ENCODE measurements around the gene USF3. TPM values are rescaled to one million over a fixed set of nuclear protein-coding genes. Genes with fewer than 3 reads are reported as not detected.

Gene USF3, protein sequence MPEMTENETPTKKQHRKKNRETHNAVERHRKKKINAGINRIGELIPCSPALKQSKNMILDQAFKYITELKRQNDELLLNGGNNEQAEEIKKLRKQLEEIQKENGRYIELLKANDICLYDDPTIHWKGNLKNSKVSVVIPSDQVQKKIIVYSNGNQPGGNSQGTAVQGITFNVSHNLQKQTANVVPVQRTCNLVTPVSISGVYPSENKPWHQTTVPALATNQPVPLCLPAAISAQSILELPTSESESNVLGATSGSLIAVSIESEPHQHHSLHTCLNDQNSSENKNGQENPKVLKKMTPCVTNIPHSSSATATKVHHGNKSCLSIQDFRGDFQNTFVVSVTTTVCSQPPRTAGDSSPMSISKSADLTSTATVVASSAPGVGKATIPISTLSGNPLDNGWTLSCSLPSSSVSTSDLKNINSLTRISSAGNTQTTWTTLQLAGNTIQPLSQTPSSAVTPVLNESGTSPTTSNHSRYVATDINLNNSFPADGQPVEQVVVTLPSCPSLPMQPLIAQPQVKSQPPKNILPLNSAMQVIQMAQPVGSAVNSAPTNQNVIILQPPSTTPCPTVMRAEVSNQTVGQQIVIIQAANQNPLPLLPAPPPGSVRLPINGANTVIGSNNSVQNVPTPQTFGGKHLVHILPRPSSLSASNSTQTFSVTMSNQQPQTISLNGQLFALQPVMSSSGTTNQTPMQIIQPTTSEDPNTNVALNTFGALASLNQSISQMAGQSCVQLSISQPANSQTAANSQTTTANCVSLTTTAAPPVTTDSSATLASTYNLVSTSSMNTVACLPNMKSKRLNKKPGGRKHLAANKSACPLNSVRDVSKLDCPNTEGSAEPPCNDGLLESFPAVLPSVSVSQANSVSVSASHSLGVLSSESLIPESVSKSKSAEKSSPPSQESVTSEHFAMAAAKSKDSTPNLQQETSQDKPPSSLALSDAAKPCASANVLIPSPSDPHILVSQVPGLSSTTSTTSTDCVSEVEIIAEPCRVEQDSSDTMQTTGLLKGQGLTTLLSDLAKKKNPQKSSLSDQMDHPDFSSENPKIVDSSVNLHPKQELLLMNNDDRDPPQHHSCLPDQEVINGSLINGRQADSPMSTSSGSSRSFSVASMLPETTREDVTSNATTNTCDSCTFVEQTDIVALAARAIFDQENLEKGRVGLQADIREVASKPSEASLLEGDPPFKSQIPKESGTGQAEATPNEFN (N-terminal part only)
- 22.0 and 23.5 TPM in 2 replicates for total RNA-seq (2014; rRNA removed; shearing (Covaris generic))
- polyA plus RNA-seq (2016; fragmentation: Nextera tagmentation; extraction: Ambion mirVana), result 10.1 and 11.7 TPM in 2 replicates
- long read RNA-seq, partial matches to known transcripts, result 2 of 2 reads
- long read RNA-seq, other reads (novel, unspliced or antisense), result 0 of 2 reads

DNA sequence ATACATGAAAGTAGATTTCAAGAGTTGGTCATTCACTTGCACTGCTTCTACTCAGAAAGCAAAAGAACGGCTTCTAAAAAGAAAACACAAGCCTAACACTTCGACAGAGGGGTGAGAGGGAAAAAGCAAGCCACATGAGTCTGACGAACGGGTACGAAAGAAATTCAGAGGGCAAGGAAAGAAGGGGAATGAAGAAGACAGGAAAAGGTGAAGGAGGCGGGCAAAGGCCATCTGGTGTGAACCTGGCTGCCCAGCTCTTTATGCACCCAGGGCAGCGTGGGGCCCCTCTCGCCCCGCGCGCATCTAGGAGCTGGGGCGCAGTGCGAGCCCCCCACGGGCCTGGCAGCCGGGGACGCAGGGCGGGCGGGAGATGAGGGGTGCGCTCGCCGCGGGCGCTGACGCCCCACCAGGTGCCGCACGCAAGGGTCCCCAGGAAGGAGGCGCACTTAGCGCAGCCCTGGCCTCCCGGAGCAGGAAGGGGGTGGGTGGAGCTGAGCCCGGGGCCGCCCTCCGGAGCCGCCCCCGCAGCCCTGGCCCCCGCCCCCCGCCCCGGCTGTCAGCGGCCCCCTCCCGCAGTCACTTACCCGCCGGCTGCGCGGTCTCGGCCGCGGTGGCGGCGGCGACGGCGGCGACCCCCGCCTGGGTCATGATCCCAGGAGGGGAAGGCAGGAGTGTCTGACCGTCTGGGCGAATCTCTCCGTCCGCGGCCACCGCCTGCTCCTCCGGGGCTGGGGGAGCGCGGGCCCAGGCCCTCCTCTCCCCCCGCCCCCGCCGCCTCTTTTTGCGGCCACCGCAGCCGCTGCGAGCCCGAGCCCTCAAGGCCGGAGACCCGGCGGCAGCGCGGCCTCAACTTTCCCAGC is at the start of gene USF3:
Gene USF3 (minus strand): TSS at position 857 of the 860 bp plus-strand sequence. CDS start 21,764 bp downstream, outside the sequence.
- H3K4me3 ChIP-seq, result peak within 1 kb of the TSS; percentile 90
- peaks cover 13% of the 10 kb centered on the region for H3K4me1 Mint-ChIP-seq
- H3K9me2 ChIP-seq (ENCODE audit: insufficient read depth), result no peaks in the 10 kb centered on the region
- ATAC-seq (peak; percentile 72), DNase-seq (ENCODE audit: low spot score) (peak; percentile 81)
- peaks cover 18% of the 10 kb centered on the region for H3K4me1 ChIP-seq (ENCODE audit: insufficient read depth)
- H3K27ac ChIP-seq (ENCODE audit: low read depth), result peak within 1 kb of the TSS; percentile 95
- no peaks in the 10 kb centered on the region for H3K27me3 ChIP-seq (ENCODE audit: insufficient read depth)
- H3K79me2 ChIP-seq (replicated peaks; ENCODE audit: insufficient read depth), result peaks cover 44% of the 10 kb centered on the region
- H3K4me2 ChIP-seq, result peak within 1 kb of the TSS; percentile 97
- H3K27ac Mint-ChIP-seq, result peak within 1 kb of the TSS; percentile 88
- H3F3A ChIP-seq (replicated peaks; ENCODE audit: low read depth), result no peaks in the 10 kb centered on the region; the same call in 1 of the 2 replicates
- H3K36me3 ChIP-seq (ENCODE audit: insufficient read depth), result no peaks in the 10 kb centered on the region
- H3K27me3 Mint-ChIP-seq (ENCODE audit: insufficient read depth, low read depth, poor library complexity), result peaks cover 2% of the 10 kb centered on the region
- peak within 1 kb of the TSS; percentile 75; the same call in 1 of the 2 replicates for H2AFZ ChIP-seq
- no peaks in the 10 kb centered on the region for H3K9me3 Mint-ChIP-seq
- peaks cover 3% of the 10 kb centered on the region; the same call in 1 of the 3 replicates for H3K36me3 Mint-ChIP-seq (ENCODE audit: low read depth)
- no peak for TF ChIP-seq EZH2 (IDR thresholded peaks at IDR 0.05; ENCODE audit: low read depth, unreplicated experiment)
- TF ChIP-seq, protein P1, sequence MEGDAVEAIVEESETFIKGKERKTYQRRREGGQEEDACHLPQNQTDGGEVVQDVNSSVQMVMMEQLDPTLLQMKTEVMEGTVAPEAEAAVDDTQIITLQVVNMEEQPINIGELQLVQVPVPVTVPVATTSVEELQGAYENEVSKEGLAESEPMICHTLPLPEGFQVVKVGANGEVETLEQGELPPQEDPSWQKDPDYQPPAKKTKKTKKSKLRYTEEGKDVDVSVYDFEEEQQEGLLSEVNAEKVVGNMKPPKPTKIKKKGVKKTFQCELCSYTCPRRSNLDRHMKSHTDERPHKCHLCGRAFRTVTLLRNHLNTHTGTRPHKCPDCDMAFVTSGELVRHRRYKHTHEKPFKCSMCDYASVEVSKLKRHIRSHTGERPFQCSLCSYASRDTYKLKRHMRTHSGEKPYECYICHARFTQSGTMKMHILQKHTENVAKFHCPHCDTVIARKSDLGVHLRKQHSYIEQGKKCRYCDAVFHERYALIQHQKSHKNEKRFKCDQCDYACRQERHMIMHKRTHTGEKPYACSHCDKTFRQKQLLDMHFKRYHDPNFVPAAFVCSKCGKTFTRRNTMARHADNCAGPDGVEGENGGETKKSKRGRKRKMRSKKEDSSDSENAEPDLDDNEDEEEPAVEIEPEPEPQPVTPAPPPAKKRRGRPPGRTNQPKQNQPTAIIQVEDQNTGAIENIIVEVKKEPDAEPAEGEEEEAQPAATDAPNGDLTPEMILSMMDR (conservative IDR thresholded peaks at IDR 0.05; ENCODE audit: low read depth in 2 of 2), result peak in 1 of 2 experiments; percentile 21; a peak in 1 of 4 replicates
- peak; percentile 83 for TF ChIP-seq POLR2AphosphoS5 (IDR thresholded peaks at IDR 0.05; ENCODE audit: low read depth)
- peak within 1 kb of the TSS; percentile 97 for H3K4me3 Mint-ChIP-seq
- no peaks in the 10 kb centered on the region for H4K20me1 ChIP-seq (replicated peaks; ENCODE audit: insufficient read depth)

DNA sequence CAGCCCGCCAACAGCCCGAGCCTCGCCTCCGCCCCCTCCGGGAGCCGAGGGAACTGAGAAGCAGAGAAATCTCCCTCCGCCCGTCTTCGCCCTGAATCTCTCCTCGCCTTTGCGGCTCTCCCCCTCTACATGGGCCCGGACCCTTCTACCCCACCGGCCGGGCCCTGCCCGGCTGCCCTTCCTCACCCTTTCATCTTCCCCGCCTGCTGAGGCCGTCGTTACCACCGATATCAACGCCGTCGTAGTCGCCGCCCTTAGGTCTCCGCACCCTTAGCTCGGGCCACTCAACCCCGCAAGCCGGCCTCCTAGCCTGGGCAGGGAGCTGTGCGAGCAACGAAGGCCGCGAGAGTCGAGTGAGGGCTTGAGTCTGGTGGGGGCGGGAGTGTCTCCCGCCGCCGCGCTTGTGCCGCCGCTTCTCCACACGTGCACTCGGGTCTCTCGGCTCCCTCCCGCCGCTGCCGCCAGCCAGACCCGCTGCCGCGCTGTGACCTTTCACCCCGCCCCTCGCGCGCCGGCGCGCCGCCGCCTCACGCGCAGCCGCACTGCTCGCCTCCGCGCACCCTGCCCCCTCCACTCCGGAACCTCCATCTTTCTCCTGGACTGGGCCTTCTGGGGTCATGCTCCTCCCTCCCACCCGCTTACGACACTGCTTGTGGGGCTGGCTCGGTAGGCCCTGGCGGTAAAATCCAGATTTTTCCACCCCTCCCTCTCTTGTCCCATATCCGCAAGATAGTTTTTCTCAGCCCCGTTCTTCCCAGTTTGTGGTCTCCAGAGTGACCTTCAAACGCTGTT is 49.5 kb upstream of the USF3 start, which contains the start of gene NAA50:
Gene NAA50 (minus strand): TSS at position 494 of the 792 bp plus-strand sequence. CDS start 300 bp downstream, at position 194.
- no peaks in the 10 kb centered on the region for H3K27me3 ChIP-seq (ENCODE audit: insufficient read depth)
- peaks cover 23% of the 10 kb centered on the region for H3K4me1 ChIP-seq (ENCODE audit: insufficient read depth)
- peaks cover 14% of the 10 kb centered on the region for H3K36me3 Mint-ChIP-seq (ENCODE audit: low read depth)
- peaks cover 44% of the 10 kb centered on the region for H3K4me1 Mint-ChIP-seq
- H3K27ac ChIP-seq (ENCODE audit: low read depth), result peak within 1 kb of the TSS; percentile 100
- H2AFZ ChIP-seq, result peak within 1 kb of the TSS; percentile 4; the same call in 1 of the 2 replicates
- H3K27ac Mint-ChIP-seq, result peak within 1 kb of the TSS; percentile 100
- peak within 1 kb of the TSS; percentile 81 for H3K4me2 ChIP-seq
- H3K4me3 ChIP-seq, result peak within 1 kb of the TSS; percentile 80
- H3K4me3 Mint-ChIP-seq, result peak within 1 kb of the TSS; percentile 100
- peak; percentile 93 for DNase-seq (ENCODE audit: low spot score)
- peaks cover 18% of the 10 kb centered on the region for H3K27me3 Mint-ChIP-seq (ENCODE audit: insufficient read depth, low read depth, poor library complexity)
- H3K9me3 Mint-ChIP-seq, result peaks cover 2% of the 10 kb centered on the region; the same call in 2 of the 3 replicates
- no peaks in the 10 kb centered on the region for H3K9me2 ChIP-seq (ENCODE audit: insufficient read depth)
- no peaks in the 10 kb centered on the region for H3F3A ChIP-seq (replicated peaks; ENCODE audit: low read depth)
- ATAC-seq, result peak; percentile 69
- peaks cover 33% of the 10 kb centered on the region for H4K20me1 ChIP-seq (replicated peaks; ENCODE audit: insufficient read depth)
- peaks cover 81% of the 10 kb centered on the region for H3K79me2 ChIP-seq (replicated peaks; ENCODE audit: insufficient read depth)
- no peaks in the 10 kb centered on the region for H3K36me3 ChIP-seq (ENCODE audit: insufficient read depth)
- TF ChIP-seq, protein P2, sequence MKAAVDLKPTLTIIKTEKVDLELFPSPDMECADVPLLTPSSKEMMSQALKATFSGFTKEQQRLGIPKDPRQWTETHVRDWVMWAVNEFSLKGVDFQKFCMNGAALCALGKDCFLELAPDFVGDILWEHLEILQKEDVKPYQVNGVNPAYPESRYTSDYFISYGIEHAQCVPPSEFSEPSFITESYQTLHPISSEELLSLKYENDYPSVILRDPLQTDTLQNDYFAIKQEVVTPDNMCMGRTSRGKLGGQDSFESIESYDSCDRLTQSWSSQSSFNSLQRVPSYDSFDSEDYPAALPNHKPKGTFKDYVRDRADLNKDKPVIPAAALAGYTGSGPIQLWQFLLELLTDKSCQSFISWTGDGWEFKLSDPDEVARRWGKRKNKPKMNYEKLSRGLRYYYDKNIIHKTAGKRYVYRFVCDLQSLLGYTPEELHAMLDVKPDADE (IDR thresholded peaks at IDR 0.05), result no peak
- TF ChIP-seq STAT1 (IDR thresholded peaks at IDR 0.05; ENCODE audit: unreplicated experiment), result no peak
- peak; percentile 88 for TF ChIP-seq POLR2AphosphoS5 (IDR thresholded peaks at IDR 0.05; ENCODE audit: low read depth)
- TF ChIP-seq NANOG (IDR thresholded peaks at IDR 0.05; ENCODE audit: borderline replicate concordance), result no peak
- TF ChIP-seq, protein P1 (conservative IDR thresholded peaks at IDR 0.05; ENCODE audit: low read depth in 2 of 2), result 0 out of 4 replicates have a peak, but pooled peaks of 1 of the 2 experiments have one; percentile 5
